HG02973 (cell line): Measurements from ENCODE around the gene DOCK2.

Experiments
- ATAC-seq: cut with Tn5 transposase; IDR thresholded peaks from one replicate; pipeline ENCODE4 v1.9.1; 2021; ENCODE audit warnings: moderate library complexity; ENCODE audit not compliant: unreplicated experiment

DOCK2 gene

GRCh38 chr5:169850409-169850808 lies 213.3 kb downstream of the DOCK2 start:
- ATAC-seq: no peak

- no peak for ATAC-seq
Observed at GRCh38 chr5:169851321-169851850, 214.3 kb downstream of the DOCK2 start.

- ATAC-seq: no peak
Observed at GRCh38 chr5:169856571-169856970, 219.5 kb downstream of the DOCK2 start.

- no peak for ATAC-seq
Observed at GRCh38 chr5:169860585-169860984, 223.5 kb downstream of the DOCK2 start.

- no peak for ATAC-seq
Observed at GRCh38 chr5:169861433-169861832, 224.4 kb downstream of the DOCK2 start.

GRCh38 chr5:169861934-169862333 lies 224.9 kb downstream of the DOCK2 start:
- ATAC-seq: no peak

GRCh38 chr5:169862391-169862811 lies 225.3 kb downstream of the DOCK2 start:
- no peak for ATAC-seq

GRCh38 chr5:169864483-169864882 lies 227.4 kb downstream of the DOCK2 start:
- no peak for ATAC-seq

- ATAC-seq: no peak
Observed at GRCh38 chr5:169867347-169867746, 230.3 kb downstream of the DOCK2 start.

- no peak for ATAC-seq
Observed at GRCh38 chr5:169869066-169869465, 232.0 kb downstream of the DOCK2 start.

- ATAC-seq: no peak
Observed at GRCh38 chr5:169870211-169870610, 233.1 kb downstream of the DOCK2 start.

- no peak for ATAC-seq
Observed at GRCh38 chr5:169871826-169872490, 234.9 kb downstream of the DOCK2 start.

- no peak for ATAC-seq
Observed at GRCh38 chr5:169873642-169874041, 236.6 kb downstream of the DOCK2 start.

- ATAC-seq: no peak
Observed at GRCh38 chr5:169874621-169875020, 237.5 kb downstream of the DOCK2 start.

GRCh38 chr5:169875091-169875728 lies 238.1 kb downstream of the DOCK2 start:
- no peak for ATAC-seq

GRCh38 chr5:169875731-169876130 lies 238.7 kb downstream of the DOCK2 start:
- no peak for ATAC-seq

GRCh38 chr5:169876386-169876785 lies 239.3 kb downstream of the DOCK2 start:
- no peak for ATAC-seq

- ATAC-seq: no peak
Observed at GRCh38 chr5:169880012-169880663, 243.1 kb downstream of the DOCK2 start.

GRCh38 chr5:169880785-169881184 lies 243.7 kb downstream of the DOCK2 start:
- ATAC-seq: no peak

- ATAC-seq: no peak
Observed at GRCh38 chr5:169881702-169882303, 244.7 kb downstream of the DOCK2 start.

- ATAC-seq: no peak
Observed at GRCh38 chr5:169886033-169886432, 249.0 kb downstream of the DOCK2 start.

- ATAC-seq: no peak
Observed at GRCh38 chr5:169886677-169887076, 249.6 kb downstream of the DOCK2 start.
